HG02885 (cell line): ENCODE data around the gene AHRR.

ENCODE experiments used
- ATAC-seq: cut with Tn5 transposase; IDR thresholded peaks from one replicate; pipeline ENCODE4 v1.9.1; 2021; ENCODE audit warnings: mild to moderate bottlenecking; ENCODE audit not compliant: unreplicated experiment, poor library complexity

Gene AHRR

DNA sequence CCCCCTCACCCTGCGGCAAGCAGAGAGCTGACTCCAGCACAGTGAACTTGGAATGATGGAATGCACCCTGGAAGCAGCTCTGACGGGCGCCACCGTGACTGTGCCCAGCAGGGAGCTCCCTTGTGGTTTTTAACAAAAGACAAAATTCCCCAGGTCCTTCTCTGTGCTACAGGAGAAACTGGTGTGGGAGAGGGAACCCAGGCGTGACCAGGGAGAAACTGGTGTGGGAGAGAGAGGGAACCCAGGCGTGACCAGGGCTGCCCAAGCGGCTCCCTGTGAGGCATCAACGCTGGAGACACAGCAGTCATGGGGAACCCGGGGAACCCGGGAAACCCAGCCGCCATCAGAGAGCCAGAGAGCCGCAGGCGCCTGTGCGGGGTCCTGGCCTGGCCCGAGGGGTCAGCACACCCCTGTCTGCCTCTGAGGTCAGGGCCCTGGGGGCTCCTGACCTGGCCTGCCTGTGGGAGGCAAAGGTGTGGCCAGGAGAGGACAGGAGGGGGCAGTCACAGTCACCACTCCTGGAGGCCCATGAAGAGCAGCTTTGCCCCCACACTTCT is 3.1 kb upstream of the AHRR start:
- ATAC-seq = no peak

DNA sequence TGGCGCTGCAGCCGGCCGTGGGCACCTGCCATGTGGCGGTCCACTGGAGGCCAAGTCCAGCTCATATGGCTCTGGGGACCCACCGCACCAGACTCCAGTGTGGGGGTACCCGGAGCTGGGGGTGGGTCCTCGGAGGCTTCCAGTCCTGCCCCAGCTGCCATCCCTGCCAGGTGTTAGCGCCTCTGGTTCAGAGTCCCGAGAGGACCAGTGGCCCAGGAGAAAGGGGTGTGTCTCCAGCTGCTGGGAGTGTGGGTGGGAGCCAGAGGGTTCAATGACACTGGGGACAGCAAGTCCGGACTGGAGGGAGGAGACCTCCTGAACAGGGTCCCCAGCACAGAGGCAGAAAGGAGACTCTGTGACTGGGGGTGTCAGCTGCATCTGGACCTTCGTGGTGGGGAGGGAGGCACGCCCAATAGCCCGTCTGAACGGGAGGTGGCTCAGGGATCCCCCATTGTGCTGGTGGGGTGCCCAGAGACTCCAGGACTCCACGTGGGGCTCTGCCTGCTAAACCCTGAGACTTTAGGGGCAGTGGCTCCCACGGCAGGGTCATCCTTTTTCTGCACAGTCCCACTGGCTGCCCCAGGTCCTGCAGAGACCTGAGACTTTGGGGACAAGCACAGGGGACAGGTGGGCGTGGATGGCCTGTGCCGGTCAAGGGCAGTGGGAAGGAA is 2.4 kb upstream of the AHRR start:
- no peak for ATAC-seq

DNA sequence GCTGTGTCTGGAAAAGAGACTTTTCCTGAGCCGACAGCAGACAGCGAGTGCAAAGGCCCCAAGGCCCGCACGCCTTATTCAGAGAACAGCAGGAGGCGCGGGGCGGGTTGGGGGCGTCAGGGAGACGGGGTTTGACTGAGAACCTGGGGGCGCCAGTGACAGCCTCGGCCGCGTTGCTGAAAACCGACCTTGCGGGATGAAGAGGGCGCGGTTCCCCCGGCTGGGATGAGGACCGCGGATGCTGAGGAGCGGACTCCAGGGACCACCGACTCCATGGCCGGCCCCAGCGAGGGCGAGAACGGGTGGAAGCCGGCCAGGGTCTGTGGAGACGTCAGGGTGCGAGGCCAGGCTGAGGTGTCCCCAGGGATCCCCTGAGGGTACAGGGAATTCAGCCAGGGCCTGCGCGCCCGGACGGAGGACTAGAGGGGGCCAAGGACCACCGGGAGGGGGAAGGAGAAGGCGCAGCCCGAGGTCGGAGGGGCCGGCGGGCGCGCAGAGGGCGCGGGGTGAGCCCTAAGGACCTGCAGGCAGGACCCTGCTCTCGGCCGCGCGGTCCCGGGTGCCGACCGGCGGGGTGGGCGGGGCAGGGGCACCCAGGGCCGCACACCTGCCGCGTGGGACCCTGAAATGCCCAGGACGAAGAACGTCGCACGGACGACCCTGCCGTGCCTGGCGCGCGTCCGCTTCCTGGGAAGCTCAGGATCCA is 837 bp upstream of the AHRR start:
- no peak for ATAC-seq

DNA sequence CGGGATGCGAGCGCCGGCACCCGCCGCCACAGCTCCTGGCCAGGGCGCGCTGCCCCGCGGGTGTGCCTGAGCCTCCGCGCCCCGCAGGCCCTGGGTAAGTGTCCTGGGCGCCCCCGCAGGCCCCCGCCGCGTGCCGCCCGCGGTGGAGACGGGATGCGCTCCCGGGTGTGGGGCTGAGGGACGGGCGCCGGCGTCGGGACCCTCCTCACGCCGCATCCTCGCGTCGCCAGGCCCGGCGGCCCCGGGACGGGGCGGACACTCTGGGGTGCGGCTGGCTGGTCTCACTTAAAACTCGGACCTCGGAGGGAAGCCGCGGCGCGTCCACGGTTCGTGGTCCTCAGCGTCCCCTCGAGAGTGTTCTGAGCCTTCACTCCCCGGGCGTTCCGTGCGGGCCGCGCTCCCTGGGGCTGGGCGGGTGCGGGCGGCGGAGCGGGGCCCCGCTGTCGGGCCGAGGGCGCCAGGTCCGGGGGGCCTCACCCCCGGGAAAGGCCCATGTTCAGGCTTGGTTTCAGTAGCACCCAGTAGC is 275 bp downstream of the AHRR start:
- peak; percentile 17 for ATAC-seq

DNA sequence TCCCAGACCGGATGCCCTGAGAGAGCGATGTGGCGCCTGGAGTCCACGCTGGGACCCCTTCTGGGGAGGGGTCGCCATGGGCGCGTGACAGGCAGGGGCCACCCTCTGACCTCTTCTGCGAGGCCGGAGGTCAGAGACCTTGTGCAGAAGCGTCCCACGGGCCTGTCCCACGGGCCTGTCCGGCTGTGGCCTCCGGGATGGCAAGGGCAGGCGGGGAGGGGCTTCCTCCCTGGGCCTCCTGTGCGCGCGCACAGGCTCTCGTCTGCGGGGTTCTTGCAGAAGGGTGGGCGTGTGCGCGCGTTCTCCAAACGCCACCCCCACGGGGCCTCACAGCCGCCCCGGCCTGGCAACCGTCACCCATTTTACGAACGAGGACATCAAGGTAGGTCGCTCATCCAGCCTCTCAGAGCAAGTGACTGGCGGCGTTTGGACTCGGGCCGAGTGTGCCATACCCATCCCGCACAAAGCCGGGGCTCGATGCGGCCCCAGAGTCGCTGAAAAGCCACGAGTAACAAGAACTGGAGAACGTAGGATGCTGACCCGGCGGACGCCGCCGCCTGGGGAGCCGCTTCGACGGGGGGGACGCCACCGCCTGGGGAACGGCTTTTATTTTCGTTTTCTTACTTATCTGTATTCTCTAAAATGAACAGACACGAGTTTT is 897 bp downstream of the AHRR start:
- ATAC-seq = peak; percentile 51

DNA sequence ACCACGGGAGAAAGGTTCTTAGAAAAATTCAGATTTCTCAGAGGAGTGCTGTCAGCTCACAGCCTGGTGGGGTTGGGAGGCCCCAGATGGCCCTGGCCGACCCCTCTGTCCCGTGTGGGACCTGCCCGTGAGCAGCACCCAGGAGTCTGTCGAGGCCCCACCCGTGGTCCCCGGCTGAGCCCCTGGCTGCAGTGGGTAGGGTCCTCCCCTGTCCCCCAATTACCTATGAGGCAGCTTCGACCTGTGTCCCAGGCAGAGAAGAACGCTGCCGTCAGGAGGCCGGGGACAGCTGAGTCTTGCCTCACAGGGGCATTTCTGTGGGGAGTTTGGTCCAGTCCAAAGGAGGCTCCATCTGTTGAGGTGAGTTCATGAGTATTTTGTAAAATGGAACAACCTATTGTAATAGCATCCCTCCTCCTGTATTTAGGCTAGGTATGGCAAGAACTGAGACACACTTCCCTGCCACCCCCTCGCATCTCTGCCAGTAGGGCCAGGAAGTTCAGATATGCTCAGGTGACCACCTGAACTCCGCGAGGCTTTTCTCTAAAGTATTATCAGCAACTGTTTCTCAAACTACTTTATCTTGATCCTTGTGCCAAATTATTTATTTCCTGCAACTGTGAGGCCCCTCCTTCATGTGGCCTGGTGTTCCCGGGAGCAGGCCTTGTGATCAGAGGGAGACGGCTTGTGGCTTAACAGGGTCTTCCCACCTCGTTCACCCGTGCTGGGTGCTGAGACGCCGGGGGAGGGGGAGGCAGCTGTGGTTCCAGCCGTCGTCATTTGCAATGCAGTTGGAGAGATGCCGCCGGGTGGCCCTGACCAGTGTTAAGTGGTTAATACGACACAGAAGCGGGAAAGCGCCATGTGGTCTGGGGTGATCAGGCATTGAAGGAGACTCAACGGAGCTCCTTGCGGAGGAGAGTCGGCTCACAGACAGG is 1.7 kb downstream of the AHRR start:
- ATAC-seq = no peak

DNA sequence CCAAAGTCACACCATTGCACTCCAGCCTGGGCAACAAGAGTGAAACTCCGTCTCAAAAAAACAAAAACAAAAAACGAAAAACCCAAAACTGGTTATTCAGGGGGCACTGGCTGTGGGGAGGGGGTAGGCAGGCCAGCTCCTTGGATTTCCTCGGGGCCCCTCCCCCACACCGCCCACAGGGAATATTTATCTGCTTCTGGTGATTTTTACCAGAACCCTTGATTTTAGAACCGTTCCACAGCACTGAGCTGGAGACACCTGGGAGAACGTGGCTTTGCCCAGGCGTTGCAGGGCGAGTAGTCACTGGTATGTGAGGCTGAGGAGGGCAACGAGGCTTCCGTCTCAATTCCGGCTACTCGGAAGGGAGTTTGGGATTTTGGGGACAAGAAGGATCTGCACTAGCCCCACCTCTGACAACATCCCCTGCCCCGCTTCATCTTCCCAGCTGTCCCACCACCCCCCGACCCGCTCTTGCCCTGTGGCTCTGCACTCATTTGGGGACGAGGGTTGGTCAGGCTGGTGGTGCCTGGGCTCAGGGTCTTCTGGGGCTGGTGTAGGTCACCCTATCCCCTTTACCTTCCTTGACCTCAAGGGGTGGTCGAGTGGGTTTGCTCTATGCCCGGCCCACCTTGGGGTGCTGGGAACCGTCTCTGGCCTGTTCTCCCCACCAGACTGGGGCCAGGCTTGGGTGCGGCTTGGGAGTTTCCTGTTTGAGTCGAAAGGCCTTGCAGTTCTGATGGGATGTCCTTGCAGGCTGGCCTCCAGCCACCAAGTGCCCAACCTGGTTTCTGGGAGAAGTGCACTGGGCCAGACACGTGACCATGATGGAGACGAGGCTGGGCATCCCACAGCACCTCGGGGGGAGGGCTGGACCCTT is 3.5 kb downstream of the AHRR start:
- ATAC-seq = no peak

DNA sequence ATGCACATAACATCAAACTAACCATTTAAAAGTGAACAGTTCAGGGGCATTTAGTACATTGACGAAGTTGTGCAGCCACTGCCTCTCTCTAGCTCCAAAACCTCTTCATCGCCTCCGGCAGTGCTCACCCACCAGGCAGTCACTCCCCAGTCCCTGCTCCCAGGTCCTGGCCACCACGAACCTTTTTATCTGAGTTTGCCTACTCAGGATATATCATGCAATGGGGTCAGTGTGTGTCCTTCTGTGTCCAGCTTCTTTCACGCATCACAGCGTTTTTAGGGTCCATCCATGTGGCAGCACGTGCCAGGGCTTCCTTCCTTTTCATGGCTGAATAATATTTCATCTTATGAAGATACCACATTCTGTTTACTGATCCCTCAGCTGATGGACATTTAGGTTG is 4.6 kb downstream of the AHRR start:
- ATAC-seq = no peak

DNA sequence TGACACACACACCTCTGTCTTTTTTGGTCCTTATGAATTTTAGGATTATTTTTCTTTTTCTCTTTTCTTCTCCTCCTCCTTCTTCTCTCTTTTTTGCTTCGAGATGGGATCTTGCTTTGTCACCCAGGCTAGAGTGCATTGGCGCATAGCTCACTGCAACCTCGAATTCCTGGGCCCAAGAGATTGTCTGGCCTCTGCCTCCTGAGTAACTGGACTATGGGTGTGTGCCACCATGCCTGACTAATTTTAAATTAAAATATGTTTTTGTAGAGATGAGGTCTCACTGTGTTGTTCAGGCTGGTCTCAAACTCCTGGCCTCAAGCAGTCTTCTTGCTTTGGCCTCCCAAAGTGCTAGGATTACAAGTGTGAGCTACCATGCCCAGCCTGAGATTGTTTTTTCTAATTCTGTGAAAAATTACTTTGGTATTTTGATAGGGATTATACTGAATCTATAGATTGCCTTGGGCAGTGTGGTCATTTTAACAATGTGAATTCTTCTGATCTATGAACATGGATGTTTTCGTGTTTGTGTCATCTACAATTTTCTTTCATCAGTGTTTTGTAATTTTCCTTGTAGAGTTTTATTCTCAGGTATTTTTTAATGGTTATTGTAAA is 7.7 kb downstream of the AHRR start:
- no peak for ATAC-seq

DNA sequence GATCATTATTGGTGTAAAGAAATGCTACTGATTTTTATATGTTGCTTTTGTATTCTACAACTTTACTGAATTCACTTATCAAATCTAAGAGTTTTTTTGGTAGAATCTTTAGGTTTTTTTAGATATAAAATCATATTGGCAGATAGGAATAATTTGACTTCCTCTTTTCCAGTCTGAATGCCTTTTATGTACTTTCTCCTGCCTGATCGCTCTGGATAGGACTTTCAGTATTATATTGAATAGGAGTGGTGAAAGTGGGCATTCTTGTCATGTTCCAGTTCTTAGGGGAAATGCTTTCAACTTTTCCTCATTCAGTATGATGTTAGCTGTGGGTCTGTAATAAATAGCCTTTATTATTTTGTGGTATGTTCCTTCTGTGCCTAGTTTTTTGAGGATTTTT is 8.3 kb downstream of the AHRR start:
- no peak for ATAC-seq

DNA sequence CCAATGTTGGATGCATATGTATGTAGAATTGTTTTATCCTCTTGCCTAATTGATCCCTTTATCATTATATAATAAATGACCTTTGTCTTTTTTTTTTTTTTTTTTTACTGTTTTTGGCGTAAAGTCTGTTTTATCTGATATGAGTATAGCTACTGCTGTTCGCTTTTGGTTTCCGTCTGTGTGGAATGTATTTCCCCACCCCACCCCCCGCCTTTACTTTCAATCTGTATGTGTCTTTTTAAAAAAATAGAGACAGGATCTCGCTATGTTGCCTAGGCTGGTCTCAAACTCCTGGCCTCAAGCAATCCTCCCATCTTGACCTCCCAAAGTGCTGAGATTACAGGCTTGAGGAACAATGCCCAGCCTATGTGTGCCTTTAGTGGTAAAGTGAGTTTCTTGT is 11.3 kb downstream of the AHRR start:
- peak; percentile 48 for ATAC-seq

DNA sequence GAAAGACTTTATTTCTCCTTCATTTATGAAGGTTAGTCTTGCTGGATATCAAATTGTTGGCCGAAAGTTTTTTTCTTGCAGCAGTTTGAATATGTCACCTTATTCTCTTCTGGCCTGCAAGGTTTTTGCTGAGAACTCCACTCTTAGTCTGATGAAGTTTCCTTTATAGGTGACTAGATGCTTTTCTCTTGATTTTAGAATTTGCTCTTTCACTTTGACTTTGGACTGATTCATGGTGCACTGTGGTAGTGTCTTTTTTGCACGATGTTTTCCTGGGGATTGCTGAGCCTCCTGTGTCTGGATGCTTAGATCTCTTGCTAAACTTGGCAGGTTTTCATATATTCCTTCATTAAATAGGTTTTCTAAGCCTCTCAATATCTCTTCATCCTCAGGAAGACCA is 12.4 kb downstream of the AHRR start:
- peak; percentile 45 for ATAC-seq

DNA sequence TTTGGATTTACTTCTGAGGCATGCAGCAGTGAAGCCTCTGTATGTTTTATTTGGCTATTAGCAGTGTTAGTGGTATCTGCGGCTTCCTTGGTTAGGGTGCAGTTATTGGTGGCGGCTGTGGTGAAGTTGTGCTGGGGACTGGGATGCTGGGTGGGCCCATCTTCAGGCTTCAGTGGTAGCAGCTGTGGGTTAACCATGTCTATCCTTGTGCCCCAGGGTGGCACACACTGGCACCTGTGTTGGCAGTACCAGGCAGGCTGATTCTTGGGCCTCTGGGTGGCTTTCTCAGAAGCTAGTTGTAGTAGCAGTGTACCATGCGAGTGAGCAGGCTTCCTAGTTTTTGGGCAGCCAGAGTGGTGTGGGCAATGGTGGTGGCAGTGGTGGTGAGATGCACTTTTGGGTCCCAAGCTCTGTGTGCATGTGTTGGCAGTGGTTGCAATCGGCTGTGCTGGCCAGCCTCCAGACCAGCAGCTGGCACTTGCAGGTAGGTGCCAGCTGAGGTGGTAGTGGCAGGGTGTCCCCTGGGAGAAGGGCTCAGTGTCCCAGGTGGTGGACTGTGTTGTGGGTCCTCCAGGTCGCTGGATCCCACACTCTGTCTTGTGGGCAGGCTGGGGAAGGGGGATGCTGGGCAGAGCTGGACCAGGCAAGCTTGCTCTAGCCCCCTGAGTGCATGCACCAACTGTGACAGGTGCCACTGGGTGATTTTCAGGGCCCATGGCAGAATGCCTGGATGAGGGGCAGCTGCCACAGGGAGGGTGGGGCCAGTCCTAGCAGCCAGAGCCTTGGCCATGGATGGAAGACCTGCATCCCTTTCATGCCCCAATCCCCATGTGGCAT is 13.6 kb downstream of the AHRR start:
- ATAC-seq = no peak

DNA sequence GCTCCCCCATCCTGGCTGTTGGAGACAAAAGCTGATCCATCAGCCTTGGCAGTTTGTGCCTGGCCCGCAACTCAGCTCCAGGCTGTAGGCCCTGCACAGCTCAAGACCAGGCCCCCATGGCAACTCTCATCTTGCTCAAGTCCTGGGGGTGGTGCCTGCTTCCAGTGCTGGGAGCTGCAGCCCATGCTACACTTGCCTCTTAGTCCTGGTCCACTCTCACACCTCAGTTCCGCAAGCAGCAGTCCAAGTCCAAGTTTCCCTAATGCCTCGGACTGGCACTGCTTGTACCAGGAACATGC is 14.2 kb downstream of the AHRR start:
- no peak for ATAC-seq

DNA sequence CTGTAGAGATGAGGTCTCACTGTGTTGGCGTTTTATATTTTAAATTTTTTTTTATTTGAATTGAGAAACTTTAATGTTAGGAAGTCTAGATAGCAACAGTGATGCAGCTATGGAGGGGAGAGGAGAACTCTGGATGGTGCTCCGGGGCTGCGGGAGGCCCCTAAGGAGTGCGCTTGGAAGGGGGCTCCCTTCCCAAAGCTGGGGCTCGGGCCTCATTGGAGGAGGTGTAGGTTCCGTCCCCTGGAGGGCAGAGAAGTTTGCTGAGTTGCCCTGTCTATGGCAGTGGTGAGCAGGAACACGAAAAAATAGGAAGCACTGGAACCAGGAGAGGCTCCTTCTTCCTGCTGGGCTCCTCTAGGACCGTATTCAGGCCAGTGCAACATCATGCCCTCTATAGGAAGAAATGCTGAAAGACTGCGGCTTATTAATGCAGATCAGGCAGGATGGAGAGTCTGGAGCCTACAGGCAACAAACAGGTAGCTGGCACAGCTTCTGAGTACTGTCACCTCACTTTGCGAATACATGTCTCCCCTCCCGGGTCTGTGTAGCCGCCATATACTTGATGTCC is 16.1 kb downstream of the AHRR start:
- ATAC-seq = no peak

DNA sequence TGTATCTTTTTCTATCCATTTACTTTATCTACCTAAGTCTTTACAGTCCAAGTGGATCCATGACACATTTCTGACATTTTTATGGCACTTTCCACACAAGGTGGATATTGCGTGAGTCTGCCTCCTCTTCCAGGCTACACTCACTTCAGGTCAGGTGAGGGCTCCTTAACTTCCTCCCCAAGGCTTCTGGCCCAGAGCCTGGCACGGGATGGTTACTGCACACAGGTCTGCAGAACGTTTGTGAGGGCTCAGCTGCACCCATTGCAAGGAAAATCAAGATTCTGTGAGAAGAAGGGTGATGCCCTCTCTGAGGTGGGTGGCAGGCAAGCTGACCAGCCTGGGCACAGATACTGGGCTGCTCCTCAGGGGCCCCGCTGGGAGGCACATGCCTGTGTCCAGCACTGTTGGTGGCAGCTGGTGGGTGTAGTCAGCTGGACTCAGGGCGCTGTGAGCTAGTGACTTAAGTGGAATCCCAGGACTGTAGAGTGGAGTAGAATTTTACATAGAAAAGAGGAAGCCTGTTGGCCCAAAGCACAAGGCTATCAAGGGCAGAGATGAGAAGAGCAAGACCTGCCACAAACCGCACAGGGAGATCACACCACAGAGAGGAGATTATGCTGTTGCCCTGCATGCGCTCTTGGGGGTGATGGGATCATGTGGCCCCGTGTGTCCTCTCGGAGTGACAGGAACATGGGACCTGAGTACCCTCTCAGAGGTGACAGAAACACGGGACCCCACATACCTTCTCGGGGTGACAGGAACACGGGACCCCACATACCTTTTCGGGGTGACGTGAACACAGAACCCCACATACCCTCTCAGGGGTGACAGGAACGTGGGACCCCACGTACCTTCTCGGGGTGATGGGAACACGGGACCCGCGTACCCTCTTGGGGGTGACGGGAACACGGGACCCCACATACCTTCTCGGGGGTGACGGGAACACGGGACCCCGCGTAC is 21.3 kb downstream of the AHRR start:
- no peak for ATAC-seq
